ENCODE results near the gene ZNF341. TPM values are rescaled to one million over a fixed set of nuclear protein-coding genes. Genes with fewer than 3 reads are reported as not detected.
"Not testable (repeated sequence)": the region's sequence is repeated elsewhere in the genome, so short reads cannot be mapped to it uniquely, and the experiment has no call there.

The ZNF341 gene
- 0.77 and 1.4 TPM in 2 replicates for total RNA-seq

DNA sequence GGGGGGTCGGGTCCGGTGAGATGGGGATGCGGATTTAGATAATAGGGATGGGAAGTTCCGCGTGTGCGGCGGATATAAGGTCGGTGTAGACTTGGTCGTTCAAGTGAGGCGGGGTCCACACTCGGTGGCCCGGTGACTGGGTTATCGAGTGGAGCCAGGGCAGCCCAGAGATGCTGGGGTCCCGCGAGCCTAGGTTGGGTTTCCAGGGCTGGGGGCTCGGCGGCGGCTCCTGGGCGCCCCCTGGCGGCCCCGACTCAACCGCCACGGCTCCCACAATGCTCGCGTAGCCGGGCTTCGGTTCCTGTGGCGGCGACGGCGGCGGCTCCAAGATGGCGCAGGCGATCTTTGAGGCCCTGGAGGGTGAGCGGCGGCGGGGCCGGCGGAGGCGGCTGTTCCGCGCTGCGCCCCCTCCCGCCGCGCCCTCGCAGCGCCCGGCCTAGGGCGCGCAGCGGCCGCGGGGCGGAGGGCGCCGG is at the start of gene ZNF341:
ZNF341 (plus strand) TSS at position 304 of the 473 bp plus-strand sequence; CDS start at position 330, 26 bp downstream.
- peak; percentile 55 to 84 for DNase-seq (ENCODE audit: low read depth in 2 of 2)

DNA sequence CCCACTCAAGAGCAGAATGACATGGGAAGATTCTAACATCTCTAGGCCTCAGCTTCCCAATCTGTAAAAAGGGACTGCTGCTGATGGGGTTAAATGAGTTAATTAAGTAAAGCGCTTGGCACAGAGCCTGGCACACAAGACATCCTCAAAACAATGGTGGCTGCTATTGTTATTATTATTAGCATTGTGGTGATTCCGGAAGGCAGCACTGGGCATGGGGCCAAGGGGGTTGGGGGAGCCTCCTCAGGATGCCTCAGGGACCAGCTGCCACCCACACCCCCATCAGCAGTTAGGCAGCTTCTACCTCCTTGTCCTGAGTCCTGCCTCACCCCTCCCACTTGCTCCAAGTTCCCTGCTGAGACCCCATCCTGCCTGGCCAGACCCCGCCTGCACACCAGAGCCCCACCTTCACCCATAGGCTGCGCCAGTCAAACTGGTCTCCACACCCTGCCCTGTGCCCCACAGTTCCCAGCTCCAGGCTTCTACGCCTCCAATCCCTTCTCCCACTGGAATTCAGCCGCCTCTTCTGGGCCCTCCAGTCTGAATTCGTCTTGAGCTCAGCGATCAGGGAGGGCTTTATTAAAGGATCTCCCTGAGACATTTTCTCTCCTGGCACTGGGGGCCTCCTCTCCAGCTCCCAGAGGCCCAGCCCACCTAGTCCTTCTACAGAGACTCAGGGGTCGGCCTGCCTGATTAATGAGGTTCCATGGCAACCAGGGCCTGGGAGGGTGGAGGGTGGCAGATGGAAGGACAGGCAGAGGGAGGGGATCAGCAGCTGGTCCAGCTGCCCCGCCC is 47.1 kb upstream of the ZNF341 start:
- peak in 1 of 2 donors; percentile 54 for DNase-seq (ENCODE audit: low read depth in 2 of 2)

DNA sequence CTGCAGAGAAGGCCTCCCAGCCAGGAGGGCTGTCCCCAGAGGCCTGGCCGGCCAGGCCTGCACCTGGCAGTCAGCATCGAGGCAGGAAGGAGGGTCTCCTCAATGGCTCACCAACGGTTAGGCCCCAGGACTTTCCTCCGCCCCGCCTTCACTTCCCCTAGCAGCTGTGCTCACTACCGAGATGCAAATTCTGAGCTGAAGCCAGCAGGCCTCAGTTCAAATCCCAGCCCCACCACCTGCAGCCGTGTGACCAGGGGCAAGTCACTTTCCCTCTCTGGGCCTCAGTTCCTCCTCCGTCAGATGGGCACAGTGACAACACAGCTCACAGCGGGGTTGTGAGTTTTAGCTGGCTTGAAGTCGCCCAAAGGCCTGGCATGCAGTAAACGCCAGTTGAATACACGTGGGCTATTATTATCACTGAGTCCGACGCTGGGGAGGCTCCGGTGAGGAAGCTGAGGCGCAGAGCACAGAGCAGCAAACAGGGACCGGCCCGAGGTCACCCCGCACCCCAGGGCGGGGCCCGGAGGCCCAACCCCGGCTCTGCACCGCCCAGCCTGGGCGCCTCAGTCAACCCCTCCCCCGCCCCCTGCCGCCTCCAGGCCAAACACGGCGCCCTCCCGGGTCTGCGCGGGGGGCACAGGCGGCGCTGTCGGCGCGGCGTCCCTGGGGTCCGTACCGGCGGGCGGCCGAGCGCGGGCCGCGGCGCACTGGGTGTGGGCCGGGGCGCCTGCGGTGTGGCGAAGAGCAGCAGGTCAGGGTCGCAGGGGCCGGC is 46.3 kb upstream of the ZNF341 start:
- no peak for DNase-seq (ENCODE audit: low read depth in 2 of 2)

DNA sequence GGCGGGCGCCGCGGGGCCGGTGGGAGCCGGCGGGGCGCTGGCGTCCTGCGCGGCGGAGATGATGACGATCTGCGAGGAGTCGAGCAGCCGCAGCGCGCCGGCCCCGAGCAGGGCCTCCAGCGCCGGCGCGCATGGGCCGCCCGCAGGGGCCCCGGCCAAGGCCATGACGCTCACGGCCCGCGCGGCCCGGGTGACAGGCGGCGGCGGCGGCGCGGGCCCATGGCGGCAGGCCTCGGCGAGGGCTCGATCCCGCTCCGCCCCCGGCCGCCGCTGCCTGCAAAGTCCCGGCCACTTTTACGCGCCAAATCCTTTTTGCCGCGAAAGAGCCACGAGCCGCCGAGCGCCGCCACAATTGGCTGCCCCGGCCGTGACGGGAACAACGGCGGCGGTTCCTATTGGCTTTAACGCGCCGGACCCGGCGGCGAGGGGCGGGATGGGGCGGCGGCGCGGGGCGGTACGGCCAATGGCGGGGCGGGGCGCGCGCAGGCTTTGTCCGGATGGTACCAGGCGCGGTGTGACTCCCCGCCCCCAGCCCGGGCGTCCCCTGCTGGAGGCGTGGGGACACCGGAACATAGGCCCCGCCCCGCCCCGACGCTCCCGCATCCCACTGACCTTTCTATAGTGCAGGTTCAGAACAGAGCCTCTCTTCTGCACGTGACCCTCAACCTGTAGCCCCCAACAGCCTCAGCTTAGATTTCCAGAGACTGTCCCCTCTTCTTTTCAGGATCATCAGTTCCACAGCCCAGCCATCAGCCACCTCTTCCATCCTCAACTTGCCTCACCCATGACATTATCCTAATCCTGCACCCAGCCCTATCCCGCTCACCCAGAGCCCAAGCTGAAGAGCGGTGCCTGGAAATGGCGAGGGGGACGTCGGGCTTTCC is 45.5 kb upstream of the ZNF341 start, which contains the start of gene E2F1:
E2F1 (minus strand) TSS at position 286 of the 884 bp plus-strand sequence; CDS start at position 165, 121 bp downstream.
- DNase-seq (ENCODE audit: low read depth in 2 of 2): peak; percentile 69 to 95

DNA sequence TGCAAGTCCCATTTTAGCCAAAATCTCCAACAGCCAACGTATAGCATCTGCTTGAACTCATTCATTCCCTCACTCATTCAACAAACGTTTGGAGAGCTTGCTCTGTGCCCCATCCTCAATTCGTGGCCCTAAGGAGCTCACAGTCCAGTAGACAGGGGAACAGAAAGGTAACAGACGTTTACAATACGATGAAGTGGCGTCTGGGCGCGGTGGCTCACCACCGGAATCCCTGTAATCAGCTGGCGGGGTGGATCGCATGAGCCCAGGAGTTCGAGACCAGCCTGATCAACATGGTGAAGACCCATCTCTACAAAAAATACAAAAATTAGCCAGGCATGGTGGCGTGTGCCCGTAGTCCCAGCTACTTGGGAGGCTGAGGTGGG is 44.8 kb upstream of the ZNF341 start:
- no peak for DNase-seq (ENCODE audit: low read depth in 2 of 2)

DNA sequence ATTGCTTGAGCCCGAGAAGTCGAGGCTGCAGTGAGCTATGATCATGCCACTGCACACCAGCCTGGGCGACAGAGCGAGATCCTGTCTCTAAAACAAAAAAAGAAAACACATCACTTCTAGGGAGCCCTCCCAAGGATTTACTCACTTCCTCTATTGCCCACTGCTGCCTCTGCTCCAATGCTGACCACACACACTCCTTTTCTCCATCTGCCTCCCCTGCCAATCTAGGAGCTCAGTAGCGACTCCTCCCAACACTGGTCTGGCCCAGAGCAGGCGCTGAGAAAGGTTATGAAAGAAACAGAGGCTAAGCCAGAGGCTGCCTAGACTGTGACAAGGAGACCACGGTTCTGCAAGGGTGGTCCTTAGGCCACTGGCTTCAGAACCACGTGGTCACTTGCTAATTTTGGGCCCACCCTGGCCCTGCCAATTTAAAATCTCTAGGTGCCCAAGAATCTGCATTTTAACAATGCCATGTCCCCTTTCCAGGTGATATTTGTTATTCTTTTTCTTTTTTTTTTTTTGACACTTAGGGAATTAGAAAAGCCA is 44.4 kb upstream of the ZNF341 start:
- DNase-seq (ENCODE audit: low read depth in 2 of 2): no peak

DNA sequence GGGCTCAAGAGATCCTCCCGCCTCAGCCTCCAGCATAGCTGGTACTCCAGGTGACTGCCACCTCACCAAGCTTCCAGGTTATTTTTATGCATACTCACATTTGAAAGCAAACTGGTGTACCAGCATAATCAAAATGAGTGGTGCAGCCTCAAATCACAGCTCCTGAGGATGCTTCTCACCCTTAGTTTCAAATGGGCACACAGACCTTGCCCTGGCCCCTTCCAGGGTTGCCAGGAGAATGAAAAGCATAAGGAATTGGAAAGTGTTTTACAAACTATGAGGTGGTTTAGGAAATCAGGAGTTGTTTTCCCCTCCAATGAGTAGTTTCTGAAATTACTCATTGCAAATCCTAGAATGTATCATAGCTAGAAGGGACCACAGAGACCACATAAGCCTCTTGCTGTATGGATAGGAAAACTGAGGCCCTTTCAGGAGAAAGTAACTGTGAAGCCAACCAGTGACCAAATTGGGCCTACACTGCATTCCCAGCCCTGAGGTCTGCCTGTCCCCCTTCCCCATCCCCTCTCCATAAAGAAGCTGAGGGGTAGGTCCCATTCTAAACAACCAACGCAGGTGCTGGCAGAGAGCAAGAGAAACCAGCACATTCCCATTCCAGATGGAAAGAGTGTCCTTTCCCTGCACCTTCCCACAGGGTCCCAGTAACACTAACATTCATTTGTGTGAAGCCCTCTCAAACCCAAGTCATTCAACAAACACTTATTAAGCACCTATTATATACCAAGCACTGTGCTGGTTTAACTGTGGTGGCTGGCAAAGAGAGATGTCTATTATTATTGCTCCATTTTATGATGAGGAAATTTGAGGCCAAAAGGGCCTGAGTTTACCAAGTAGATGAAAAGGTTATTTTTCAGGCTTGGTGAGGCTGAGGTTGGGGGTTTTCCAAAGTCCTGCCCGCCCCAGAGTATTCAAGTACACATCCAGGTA is 43.5 kb upstream of the ZNF341 start:
- no peak for DNase-seq (ENCODE audit: low read depth in 2 of 2)

DNA sequence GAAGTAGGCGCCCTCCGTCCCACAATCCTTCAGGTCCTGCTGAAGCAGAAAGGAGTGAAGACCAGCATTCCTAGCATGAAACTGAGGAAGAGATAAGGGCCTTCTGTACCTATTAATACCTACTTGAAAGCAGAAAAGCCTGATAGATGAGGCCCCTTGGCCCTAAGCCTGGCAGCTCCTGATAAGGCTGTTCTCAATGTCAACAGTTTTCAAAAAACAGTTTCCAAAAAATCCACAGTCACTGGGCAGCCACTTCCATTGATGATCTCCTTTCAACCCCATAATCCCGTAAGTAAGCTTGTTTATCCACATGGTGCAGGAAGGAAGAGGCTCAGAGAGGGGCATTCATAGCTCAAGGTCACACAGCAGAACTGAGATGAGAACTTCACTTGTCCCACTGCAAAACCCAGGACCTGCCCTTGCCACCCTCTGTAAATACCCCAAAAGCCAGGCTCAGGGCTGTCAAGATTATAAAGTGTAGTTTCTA is 42.8 kb upstream of the ZNF341 start:
- DNase-seq (ENCODE audit: low read depth in 2 of 2): no peak

DNA sequence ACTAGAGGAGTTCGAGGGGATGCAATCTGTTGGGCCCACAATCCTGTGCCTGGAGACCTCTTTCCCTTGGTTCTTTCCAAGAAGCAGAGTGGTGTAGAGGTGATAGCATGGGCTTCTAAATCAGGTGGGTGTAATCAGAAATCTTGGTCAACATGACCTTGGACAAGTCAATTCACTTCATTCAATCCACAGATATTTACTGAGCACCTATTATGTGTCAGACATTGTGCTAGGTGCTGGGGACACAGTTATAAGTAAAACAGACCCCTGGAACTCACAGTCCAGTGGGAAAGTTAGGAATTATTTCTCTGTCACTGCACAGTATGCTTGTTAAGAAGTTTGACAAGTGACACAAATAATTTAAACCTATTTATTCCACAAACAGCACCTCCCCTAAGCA is 42.3 kb upstream of the ZNF341 start:
- DNase-seq (ENCODE audit: low read depth in 2 of 2): no peak

DNA sequence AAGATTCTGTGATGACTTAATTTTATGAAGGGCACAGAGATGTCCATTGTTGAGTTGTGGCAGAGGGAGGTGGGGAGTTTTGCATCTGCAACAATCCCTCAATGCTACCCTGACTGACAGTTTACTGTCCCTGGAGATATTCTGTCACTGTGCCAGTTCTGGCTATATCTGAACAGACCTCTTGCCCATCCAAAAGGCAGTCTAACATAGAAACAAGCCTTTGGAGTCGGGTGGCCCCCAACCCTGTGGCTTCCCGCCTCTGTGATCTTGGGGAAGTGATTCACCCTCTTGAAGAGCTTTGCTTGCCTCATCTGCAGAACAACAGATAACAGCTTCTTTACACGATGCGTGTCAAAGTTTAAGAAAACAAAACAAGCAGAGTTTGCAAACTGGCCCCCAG is 41.8 kb upstream of the ZNF341 start:
- peak in 1 of 2 donors; percentile 68 for DNase-seq (ENCODE audit: low read depth in 2 of 2)

DNA sequence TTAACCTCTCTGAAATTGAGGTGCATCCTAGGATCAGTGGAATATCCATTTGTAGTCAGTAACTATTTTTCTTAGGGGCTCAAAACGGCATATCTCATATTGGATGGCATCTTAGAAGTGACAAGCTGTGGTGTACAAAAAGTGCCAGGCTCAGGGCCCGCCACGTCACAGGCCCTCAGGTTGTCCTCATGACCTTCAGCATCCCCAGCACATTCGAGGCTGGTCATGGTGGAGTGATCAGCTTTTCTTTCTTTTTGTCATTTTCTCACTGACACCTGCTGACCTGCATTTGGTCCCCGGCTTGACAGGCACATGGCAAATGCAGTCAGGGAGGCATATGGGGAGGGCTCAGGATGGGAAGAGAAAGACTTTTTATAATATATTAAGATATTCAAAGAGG is 38.5 kb upstream of the ZNF341 start:
- DNase-seq (ENCODE audit: low read depth in 2 of 2): no peak

DNA sequence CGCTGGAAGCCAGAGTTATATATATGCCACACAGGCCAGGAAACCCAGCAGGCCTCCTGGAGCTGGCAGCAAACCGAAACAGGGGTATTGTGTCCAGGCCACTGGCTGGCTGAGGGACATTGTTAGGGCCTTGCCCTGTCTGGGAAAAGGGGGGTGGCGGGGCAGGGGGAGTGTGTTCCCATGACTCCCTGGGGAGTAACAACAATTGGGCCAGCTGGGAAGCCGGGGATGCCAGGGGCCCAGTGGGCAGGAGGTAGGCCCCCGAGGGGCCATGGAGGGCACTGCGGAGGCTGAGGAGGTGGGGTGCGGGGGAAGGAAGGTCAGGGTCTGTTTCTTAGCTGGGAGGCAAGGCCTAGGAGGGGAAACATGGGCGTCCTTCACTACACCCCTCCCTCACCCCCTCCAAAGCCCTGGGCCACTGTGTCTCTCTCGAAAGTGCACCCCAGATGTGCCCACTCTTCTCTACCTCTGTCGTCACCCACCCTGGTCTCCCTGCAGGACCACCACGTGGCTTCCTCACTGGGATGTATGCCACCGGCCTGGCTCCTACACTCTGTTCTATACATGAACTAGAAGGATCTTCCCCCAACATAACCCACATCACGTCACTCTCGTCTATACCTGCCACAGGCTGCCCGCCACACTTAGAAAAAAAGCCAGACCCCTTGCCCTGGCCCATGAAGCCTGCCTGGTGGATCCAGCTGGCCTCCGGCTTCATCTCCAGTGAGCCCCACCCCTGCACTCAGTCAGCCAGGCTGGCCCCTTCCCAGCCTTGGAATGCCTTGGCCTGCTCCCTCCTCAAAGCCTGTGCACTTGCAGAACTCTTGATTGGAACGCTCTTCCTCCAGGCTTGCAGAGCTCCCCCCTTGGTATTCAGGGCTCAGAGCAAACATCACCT is 37.8 kb upstream of the ZNF341 start:
- DNase-seq (ENCODE audit: low read depth in 2 of 2): no peak

DNA sequence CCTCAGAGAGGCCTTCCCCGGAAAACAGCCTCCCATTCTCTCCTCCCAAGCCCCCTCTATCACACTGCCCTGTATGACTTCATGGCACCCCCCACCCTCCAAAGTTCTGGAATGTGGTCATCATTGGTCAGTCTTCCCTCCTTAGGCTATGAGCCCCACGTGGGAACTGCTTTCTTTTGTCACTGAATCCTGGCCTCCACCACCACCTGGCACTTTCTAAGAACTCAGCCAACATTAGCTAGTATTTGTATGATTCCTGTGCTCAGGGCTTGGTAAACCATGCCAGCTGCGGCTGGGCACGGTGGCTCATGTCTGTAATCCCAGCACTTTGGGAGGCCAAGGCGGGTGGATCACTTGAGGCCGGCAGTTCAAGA is 37.2 kb upstream of the ZNF341 start:
- no peak for DNase-seq (ENCODE audit: low read depth in 2 of 2)

DNA sequence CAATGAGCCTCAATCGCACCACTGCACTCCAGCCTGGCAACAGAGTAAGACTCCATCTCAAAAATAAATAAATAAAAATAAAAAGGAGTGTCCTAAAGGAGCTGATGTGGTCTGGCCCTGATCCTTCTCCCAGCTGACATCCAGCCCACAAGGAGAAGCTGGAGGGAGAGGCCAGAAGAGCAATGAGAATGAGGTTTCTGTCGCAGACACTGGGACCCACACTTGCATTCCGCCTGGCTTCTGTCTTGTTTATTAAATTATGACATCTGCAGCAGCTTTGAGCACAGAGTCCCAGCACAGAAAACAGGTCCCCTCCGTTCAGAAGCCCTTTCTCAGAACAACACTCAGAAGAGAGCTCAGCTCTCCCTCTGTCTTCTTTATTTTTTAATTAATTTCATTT is 35.3 kb upstream of the ZNF341 start:
- no peak for DNase-seq (ENCODE audit: low read depth in 2 of 2)

DNA sequence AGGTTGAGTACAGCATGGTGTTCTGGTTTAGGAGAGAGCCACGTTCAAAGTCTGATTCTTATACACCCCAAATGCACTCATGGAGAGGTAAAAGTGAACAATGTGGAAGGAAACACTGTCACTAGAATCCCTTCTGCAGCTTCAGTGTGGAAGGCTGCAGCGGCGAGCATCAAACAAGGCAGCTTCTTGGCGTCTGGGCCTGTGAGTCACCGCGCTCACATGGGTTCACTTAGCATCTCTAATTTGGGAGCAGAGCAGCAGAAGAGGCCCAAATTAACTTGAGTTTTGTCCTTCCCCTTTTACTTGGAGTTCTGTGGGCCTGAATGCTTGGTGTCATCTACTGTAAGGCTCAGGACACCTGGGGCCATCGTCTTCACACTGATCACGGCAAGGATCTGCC is 34.7 kb upstream of the ZNF341 start:
- no peak for DNase-seq (ENCODE audit: low read depth in 2 of 2)

DNA sequence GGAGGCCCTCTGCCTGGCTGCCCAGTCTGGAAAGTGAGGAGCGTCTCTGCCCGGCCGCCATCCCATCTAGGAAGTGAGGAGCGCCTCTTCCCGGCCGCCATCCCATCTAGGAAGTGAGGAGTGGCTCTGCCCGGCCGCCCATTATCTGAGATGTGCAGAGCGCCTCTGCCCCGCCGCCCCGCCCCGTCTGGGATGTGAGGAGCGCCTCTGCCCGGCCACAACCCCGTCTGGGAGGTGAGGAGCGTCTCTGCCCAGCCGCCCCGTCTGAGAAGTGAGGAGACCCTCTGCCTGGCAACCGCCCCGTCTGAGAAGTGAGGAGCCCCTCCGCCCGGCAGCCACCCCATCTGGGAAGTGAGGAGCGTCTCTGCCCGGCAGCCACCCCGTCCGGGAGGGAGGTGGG is 32.8 kb upstream of the ZNF341 start:
- DNase-seq (ENCODE audit: low read depth in 2 of 2): not testable (repeated sequence)

DNA sequence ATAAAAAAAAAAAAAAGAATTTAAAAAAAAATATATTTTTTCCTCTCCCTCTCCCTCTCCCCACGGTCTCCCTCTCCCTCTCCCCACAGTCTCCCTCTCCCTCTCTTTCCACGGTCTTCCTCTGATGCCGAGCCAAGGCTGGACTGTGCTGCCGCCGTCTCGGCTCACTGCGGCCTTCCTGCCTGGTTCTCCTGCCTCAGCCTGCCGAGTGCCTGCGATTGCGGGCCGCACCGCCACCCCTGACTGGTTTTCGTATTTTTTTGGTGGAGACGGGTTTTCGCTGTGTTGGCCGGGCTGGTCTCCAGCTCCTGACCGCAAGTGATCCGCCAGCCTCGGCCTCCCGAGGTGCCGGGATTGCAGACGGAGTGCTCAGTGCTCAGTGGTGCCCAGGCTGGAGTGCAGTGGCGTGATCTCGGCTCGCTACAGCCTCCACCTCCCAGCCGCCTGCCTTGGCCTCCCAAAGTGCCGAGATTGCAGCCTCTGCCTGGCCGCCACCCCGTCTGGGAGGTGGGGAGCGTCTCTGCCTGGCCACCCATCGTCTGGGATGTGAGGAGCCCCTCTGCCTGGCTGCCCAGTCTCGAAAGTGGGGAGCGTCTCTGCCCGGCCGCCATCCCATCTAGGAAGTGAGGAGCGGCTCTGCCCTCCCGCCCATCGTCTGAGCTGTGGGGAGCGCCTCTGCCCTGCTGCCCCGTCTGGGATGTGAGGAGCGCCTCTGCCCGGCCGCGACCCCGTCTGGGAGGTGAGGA is 30.9 kb upstream of the ZNF341 start:
- not testable (repeated sequence) for DNase-seq (ENCODE audit: low read depth in 2 of 2)

Measured in dermis microvascular lymphatic vessel endothelial cell (primary cell).